CD4-positive, alpha-beta T cell treated with Interleukin-6 for 4 hours (primary cell): ENCODE results near the gene GFM2.
A peak's percentile ranks its signal among the peaks of the same experiment; 100 is the strongest.
"Not testable (repeated sequence)": the region's sequence is repeated elsewhere in the genome, so short reads cannot be mapped to it uniquely, and the experiment has no call there.

Experiments used
- DNase-seq: peaks from one replicate; pipeline ENCODE4 v3.0.0-alpha.2; 2020; ENCODE audit warnings: mixed read lengths

GFM2 gene, protein sequence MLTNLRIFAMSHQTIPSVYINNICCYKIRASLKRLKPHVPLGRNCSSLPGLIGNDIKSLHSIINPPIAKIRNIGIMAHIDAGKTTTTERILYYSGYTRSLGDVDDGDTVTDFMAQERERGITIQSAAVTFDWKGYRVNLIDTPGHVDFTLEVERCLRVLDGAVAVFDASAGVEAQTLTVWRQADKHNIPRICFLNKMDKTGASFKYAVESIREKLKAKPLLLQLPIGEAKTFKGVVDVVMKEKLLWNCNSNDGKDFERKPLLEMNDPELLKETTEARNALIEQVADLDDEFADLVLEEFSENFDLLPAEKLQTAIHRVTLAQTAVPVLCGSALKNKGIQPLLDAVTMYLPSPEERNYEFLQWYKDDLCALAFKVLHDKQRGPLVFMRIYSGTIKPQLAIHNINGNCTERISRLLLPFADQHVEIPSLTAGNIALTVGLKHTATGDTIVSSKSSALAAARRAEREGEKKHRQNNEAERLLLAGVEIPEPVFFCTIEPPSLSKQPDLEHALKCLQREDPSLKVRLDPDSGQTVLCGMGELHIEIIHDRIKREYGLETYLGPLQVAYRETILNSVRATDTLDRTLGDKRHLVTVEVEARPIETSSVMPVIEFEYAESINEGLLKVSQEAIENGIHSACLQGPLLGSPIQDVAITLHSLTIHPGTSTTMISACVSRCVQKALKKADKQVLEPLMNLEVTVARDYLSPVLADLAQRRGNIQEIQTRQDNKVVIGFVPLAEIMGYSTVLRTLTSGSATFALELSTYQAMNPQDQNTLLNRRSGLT

DNA sequence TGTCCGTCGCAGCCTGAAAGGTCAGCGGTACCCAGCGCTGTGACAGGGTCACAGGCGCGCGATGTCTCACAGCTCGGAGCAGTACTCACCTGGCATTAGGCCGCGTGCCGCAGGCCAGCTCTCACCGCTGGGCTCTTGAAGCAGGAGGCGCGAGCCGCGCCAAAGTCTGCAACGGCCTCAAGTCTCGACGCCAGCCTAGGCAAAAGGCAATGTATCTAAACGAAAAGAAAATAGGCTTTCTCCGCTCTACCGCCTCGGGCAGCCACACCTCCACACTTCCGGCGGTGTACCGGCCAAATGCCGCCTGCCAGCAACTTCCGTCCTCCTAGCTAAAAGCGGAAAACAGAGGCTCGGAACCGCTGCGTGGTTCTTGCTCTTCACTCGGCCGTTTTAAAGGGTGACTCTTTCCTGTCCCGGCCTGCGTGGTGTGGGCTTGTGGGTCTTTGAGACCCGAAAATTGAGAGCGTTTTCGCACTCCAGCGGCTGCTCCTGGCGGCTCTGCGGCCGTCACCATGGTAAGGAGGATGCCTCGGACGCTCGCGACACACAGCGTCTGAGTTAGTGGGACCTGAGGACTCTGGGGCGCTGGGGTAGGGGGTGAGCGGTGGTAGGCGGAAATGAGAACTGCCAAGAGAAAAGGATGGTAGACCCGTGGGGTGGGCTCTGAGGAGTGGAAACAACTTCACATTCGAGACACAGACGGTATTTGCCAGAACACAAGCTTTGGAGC is at the start of gene GFM2, which contains the start of gene NSA2:
TSS of gene GFM2 (minus strand) at position 269 of the 730 bp plus-strand sequence. CDS start 3,375 bp downstream, outside the sequence.
TSS of gene NSA2 (plus strand) at position 401 of the 730 bp plus-strand sequence. CDS start at position 513, 112 bp downstream.
- peak; percentile 92 for DNase-seq

DNA sequence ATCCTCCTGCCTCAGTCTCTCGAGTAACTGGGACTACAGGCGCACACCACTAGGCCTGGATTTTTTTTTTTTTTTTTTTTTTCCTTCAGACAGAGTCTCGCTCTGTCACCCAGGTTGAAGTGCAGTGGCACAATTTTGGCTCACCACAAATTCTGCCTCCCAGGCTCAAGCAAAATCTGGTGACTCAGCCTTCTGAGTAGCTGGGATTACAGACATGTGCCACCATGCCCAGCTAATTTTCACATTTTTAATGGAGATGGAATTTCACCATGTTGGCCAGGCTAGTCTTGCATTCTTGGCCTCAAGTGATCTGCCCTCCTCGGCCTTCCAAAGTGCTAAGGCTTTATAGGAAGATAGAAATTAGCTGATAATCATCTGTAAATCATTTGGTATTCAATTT is 44.0 kb upstream of the GFM2 start:
- DNase-seq = no peak

DNA sequence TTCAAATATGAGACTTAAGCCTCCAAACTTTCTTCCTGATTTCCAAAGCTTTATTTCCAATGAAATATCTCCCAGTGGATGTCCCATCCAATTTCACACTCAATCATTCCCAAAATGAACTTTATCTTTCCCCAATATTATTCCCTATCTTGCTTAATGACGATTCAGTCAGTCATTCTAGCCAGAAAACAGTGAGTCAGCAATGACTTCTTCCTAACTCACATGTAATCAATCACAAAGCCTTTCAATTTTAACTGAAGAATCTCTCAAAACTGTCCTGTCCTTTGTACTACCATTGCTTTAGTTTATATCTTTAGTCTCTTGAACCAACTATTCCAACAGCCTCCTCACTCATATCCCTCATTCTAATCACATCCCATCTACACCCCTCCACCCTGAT is 35.0 kb upstream of the GFM2 start:
- DNase-seq = no peak

DNA sequence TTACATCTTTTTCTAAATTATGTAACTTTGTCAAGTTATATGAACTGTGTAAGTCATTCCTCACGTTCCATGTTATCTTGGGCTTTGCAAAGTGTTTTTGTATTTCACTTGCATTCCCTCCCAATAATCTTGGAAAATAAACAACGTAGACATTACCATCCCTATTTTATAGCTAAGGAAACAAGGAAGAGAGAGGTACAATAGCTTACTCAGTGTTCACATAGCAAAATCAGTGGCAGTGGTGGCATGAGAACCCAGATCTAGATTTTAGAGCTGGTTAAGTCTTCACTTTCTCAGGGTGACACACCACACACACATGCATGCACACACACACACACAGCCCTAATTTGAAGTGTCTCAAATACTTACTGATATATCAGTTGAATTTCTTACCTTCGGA is 34.3 kb upstream of the GFM2 start:
- DNase-seq = no peak

DNA sequence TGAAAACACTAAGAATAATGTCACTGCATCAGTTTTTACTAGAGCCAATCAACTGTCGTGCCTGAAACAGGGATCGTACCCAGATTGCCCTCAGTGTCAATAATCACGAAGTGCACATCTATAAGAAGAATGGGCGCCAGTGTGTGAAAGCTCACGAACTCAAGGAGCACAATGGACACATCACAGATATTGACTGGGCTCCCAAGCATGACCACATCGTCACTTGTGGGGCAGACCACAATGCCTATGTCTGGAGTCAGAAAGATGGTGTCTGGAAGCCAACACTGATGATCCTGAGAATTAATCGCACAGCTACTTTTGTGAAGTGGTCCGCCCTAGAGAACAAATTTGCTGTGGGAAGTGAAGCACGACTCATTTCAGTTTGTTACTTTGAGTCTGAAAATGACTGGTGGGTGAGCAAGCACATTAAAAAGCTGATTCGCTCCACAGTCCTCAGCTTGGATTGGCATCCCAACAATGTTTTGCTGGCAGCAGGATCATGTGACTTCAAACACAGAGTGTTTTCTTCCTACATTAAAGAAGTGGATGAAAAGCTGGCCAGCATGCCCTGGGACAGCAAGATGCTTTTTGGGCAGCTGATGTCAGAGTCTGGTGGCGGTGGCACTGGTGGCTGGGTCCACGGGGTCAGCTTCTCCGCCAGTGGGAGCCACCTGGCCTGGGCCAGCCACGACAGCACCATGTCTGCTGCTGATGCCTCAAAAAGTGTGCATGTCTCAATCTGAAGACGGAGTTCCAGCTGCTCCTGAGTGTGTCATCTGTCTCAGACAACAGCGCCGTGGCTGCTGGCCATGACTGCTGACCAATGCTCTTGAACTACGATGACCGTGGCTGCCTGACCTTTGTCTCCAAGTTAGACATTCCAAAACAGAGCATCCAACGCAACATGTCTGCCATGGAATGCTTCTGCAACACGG is 32.3 kb upstream of the GFM2 start:
- no peak for DNase-seq

DNA sequence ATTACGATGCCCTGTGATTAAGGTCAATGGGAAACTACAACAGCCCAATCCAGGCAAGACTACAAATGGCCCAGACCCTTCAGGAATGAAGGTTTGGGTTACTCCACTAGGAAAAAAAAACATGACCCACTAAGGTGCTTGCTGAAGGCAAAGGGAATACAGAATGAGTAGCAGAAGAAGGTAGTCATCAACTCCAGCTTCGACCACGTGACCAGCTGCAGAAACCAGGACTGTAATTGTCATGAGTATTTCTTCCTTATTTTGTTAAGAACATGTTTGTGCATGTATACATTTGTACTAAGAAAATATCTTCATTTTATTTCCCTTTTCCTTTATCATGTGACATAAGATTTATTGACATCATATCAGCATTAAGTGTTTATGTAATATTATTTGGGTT is 24.8 kb upstream of the GFM2 start:
- DNase-seq = not testable (repeated sequence)

DNA sequence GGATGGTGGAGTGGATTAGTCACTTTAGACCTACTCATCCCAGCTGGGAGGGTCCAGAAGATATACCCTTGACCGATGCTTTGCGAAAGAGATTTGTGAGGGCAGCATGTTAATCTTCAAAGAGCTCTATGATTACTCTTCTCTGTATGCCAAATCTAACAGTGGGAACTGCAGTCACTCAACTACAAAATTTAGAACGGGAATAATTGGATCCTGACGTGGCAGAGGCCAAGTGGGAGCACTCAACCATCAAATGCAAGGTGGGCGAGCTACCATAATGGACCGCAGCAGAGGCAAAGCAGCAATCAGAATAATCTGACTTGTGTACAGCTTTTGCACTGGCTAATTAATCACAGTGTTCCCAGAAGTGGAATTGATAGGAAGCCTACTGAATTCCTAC is 20.5 kb upstream of the GFM2 start:
- DNase-seq = no peak

DNA sequence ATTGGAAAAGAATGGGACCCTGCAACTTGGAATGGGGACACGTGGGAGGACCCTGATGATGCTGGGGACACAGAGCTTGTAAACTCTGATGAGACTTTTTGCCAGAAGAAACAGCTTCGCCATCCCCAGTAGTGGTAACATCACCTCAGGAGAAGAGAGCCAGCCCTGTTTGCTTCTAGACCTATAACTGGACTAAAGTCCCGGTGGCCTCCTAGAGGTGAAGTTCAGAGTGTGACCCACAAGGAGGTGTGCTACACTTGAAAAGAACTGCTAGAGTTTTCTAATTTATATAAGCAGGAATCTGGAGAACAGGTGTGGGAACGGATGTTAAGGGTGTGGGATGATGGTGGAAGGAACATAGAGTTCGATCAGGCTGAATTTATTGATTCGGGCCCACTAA is 19.9 kb upstream of the GFM2 start:
- no peak for DNase-seq

DNA sequence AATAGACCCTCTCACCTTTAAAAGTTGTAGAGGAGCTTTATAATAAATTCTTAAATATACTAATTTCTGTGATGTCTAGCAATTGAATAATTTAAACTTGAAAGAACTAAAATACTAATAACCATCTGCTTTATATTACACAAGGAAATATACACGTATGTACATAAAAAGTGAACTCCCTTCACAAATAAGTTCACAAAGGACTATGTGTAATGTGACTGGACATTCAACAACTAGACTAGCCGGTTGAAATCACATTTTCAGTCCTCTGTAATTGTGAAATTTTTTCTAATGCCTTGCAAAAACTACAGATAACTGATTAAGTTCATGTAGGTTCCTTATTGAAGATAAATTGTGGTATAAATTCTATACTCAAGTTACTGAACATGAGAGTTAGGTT is 11.7 kb upstream of the GFM2 start:
- no peak for DNase-seq

DNA sequence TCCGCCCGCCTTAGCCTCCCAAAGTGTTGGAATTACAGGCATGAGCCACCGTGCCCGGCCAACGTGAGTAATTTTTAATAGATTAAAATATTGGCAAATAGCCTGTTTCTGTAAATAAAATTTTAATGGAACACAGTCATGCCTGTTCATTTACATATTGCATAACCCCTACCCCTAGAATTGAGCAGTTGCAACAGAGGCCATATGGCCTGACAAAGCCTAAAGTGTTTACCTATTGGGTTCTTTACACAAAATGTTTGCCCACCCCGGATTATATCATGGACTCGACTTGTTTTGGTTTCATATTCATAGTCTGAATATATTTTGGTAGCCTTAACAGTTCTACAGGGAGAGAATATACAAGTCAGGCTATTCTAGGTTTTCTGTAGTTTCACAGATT is 5.4 kb upstream of the GFM2 start:
- no peak for DNase-seq

DNA sequence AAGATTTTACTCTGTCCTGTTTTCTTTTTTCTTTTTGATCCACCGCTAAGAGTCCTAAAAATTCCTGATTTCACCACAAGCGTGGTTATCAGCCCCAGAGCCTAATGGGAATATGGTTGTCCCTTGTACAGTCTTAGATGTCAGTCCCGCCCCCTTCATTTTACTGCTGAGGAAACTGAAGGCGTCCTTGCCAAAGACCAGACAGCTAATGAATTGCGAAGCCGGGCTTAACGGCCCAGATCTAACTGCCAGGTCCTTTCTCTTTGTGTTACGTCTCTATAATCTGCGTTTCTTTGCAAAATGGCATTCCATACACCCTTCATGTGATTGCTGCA is 629 bp upstream of the GFM2 start:
- DNase-seq = peak; percentile 4

DNA sequence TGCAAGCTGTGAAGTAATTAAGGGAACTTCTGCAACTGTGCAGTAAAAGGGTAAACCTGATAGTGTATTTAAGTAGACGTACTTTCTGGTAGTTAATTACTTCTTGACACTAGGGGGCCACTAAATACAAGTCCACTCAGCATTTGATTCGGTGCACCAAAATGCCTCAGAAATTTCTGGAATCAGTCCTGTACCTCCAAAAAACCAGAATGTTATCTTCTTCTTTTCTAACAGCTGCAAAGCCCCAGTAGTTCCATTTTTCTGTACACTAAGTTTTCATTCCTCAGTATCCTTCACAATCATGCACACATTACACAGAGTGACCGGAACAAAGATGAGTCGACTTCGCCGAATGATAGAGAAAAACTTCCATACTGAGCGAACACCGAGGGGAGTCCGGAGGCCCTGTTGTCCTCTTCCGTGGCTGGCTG is 484 bp downstream of the GFM2 start:
- DNase-seq = peak; percentile 17

DNA sequence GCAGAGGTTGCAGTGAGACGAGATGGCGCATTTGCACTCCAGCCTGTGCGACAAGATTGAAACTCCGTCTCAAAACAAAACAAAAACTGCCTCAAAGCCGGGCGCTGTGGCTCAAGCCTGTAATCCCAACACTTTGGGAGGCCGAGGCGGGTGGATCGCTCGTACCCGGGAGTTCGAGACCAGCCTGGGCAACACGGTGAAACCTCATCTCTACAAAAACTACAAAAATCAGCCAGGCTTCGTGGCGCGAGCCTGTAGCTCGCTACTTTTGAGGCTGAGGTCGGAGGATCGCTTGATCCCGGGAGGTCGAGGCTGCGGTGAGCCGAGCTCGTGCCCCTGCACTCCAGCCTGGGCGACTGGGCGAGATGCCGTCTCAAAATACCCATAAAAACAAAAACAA is 988 bp downstream of the GFM2 start:
- no peak for DNase-seq

DNA sequence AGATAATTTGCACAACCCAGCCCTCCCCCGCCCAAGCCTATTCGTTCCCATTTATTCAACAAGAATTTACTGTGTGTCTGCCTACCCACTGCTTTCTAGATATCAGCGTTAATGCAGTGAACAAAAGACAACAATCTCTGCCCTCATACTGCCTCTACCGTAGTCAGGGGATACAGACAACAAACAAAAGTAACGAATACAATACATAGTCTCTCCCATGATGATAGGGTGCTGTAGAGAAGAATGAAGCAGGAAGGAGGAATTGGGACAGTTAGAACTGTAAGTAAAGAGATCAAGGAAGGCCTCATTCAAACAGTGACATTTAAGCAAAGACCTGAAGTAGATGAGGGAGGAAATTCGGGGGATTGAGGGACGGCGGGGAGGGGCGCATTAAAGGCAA is 1.7 kb downstream of the GFM2 start:
- no peak for DNase-seq

DNA sequence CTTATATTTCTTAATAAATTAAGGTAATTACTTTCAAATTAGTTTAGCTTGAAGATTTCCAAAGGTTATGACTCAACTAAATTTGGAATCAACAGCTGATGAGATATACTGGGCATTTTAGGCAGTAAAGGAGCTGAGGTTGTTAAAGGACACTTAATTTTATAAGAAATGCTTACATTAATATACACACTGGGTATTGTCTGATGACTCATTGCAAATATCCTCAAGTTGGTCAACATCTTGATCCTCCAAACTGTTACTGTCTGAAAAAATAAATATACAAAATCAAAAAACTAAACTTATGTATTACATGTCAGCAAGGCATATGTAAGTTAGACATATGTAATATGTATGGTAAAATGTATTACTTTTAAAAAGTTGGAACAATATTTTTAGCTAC is 3.4 kb downstream of the GFM2 start:
- DNase-seq = no peak

DNA sequence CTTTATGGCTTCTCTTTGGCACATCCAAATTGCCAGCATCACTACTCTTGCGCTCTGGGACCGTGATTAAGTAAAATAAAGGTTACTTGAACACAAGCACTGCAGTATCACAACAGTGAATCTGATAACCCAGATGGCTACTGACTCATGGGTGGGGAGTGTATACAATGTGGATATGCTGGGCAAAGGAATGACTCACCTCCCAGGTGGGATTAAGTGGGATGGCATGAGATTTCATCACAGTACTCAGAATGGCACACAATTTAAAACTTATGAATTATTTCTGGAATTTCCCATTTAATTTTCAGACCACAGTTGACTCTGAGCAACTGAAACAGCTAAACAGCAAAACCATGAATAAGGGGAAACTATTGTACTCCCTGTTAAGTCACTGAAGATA is 4.3 kb downstream of the GFM2 start:
- no peak for DNase-seq

DNA sequence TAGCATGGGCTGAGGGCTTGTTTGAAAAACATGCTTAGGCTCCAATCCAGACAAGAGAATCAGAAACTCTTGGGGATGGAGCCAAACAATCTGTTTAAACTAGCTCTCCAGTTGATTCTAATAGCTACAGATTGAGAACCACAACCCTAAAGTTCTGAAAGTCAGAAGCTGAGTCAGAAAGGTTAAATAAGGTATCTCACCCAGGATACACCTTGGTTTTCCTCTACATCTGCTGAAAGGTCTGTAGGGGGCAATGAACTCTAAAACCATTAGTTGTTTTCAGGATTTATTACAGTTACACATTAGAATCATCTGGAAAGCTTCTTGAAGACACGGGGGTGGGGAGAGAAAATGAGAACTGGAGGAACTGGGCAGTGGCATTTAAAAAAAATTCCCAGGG is 5.7 kb downstream of the GFM2 start:
- DNase-seq = no peak

DNA sequence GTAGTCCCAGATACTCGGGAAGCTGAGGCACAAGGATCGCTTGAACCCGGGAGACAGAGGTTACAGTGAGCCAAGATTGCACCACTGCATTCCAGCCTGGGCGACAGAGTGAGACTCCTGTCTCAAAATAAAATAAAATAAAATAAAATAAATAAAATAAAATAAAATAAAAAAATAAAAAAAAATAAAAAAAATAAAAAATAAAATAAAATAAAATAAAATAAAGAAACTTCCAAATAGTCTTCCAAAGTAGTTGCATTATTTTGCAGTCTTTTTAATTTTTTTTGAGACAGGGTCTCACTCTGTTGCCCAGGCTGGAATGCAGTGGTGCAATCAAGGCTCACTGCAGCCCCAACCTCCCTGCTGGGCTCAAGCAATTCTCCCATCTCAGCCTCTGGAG is 18.2 kb downstream of the GFM2 start:
- DNase-seq = not testable (repeated sequence)

DNA sequence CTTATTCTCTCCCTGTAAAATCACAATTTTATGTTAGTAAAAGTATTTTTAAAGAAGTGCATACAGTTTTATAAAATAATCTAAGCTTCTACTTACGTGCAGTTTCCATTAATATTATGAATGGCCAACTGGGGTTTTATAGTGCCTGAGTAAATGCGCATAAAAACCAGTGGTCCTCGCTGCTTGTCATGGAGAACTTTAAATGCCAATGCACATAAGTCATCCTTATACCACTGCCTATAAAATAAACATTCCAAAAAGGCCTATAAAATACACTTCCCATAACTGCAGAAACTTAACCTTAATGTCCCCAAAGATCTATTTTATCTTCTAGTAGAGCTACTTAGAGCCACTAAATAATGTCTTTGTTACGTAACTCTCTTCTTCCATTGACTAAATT is 28.5 kb downstream of the GFM2 start:
- DNase-seq = no peak

DNA sequence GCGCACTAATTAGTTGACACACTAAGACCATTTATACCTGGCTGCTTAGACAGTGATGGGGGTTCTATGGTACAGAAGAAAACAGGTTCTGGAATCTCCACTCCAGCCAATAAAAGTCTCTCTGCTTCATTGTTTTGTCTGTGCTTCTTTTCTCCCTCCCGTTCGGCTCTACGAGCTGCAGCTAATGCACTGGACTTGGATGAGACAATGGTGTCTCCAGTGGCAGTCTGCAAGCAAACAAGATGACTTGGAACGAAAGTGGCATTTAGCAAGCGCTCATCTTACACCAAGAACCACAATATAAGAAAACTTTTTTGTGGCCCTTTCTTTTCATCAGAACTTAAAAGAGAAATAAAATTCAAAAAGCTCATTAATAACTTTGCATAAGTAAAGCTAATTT is 30.2 kb downstream of the GFM2 start:
- no peak for DNase-seq

DNA sequence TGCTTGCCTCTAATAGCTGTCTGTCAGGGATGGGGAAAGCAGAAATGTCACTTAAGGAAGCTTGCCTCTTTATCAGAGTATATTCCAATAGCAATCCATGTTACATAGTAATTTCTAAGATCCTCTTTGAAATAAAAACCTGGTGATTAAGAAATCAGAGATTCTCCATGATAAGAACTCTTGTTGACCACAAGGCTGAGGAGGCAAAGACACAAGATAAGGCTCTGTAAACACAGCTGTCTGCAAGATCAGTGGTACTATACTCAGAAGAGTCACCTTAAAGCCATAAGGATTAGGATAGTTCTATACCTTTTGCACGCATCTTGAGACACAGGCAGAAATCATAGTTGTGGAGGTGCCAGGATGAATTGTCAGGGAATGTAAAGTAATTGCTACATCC is 41.6 kb downstream of the GFM2 start:
- DNase-seq = no peak

DNA sequence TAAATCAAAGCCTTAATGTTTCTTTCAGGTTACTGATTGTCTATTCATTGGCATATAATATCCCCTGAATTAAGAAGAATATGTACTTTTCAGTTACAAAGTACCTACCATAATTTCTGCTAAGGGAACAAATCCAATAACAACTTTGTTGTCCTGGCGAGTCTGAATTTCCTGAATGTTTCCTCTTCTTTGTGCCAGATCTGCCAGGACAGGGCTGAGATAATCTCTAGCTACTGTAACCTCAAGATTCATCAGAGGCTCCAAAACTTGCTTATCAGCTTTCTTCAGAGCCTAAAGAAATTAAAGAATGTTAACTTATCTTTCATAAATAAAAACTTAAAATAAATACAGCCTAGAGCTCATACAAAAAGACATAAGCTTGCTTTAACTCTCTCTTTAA is 44.6 kb downstream of the GFM2 start:
- no peak for DNase-seq
